Loucy (cell line): ENCODE data around the gene ZNF132.

Experiments
- H2AFZ ChIP-seq: fragments of 200-600 bp; sonication (generic); 2 replicates; pipeline ENCODE4 v1.6.0; 2016; ENCODE audit warnings: antibody characterized with exemption, mild to moderate bottlenecking, low read length, moderate library complexity
- H3F3A ChIP-seq: fragments of 200-600 bp; 2 replicates; pipeline ENCODE4 v1.6.0; 2016; ENCODE audit warnings: antibody characterized with exemption, low read depth, mild to moderate bottlenecking
- H3K27me3 ChIP-seq: fragments of 200-600 bp; sonication (generic); 2 replicates; pipeline ENCODE4 v1.6.1; 2014; ENCODE audit warnings: low read length, mild to moderate bottlenecking; ENCODE audit not compliant: insufficient read depth, poor library complexity, severe bottlenecking
- H3K36me3 ChIP-seq: fragments of 200-600 bp; sonication (generic); 2 replicates; pipeline ENCODE4 v1.6.1; 2016; ENCODE audit warnings: low read length; ENCODE audit not compliant: insufficient read depth
- H3K4me1 ChIP-seq: fragments of 200-600 bp; sonication (generic); 2 replicates; pipeline ENCODE4 v1.5.1; 2014; ENCODE audit warnings: low read length, mild to moderate bottlenecking; ENCODE audit not compliant: insufficient read depth, poor library complexity, severe bottlenecking
- H3K4me2 ChIP-seq: fragments of 200-600 bp; sonication (generic); 2 replicates; pipeline ENCODE4 v1.6.0; 2014; ENCODE audit warnings: antibody characterized with exemption, low read length, low read depth, mild to moderate bottlenecking; ENCODE audit not compliant: poor library complexity, severe bottlenecking
- H3K4me3 ChIP-seq: fragments of 200-600 bp; sonication (generic); 2 replicates; pipeline ENCODE4 v1.5.1; 2014; ENCODE audit warnings: low read length, mild to moderate bottlenecking, mixed read lengths; ENCODE audit not compliant: poor library complexity, severe bottlenecking
- H3K79me2 ChIP-seq: fragments of 200-600 bp; sonication (generic); 2 replicates; pipeline ENCODE4 v1.6.1; 2014; ENCODE audit warnings: low read length; ENCODE audit not compliant: insufficient read depth
- H3K9ac ChIP-seq: fragments of 200-600 bp; sonication (generic); 2 replicates; pipeline ENCODE4 v1.6.0; 2014; ENCODE audit warnings: mild to moderate bottlenecking, low read depth, low read length, moderate library complexity; ENCODE audit not compliant: poor library complexity, severe bottlenecking
- H3K9me2 ChIP-seq: fragments of 200-600 bp; sonication (generic); replicated peaks from 2 replicates; pipeline ENCODE4 v1.6.1; 2016; ENCODE audit warnings: low read depth, low read length, mixed read lengths
- H3K9me3 ChIP-seq: fragments of 200-600 bp; sonication (generic); 2 replicates; pipeline ENCODE4 v1.6.1; 2014; ENCODE audit warnings: mild to moderate bottlenecking, antibody characterized with exemption, low read length, low read depth; ENCODE audit not compliant: insufficient read depth
- H4K20me1 ChIP-seq: fragments of 200-600 bp; sonication (generic); 2 replicates; pipeline ENCODE4 v1.6.0; 2014; ENCODE audit warnings: antibody characterized with exemption, low read length, mild to moderate bottlenecking; ENCODE audit not compliant: insufficient read depth, poor library complexity, severe bottlenecking
- EZH2phosphoT487 ChIP-seq: fragments of 200-600 bp; IDR thresholded peaks from 2 replicates; pipeline ENCODE4 v1.6.1; 2018; ENCODE audit warnings: antibody characterized with exemption, mild to moderate bottlenecking, moderate library complexity, borderline replicate concordance
- TF ChIP-seq, protein P1 (sequence below): fragments of 200-600 bp; sonication (generic); conservative IDR thresholded peaks from 2 replicates; pipeline ENCODE4 v1.5.1; 2014; ENCODE audit warnings: mild to moderate bottlenecking, antibody characterized with exemption, low read length

The ZNF132 gene

DNA sequence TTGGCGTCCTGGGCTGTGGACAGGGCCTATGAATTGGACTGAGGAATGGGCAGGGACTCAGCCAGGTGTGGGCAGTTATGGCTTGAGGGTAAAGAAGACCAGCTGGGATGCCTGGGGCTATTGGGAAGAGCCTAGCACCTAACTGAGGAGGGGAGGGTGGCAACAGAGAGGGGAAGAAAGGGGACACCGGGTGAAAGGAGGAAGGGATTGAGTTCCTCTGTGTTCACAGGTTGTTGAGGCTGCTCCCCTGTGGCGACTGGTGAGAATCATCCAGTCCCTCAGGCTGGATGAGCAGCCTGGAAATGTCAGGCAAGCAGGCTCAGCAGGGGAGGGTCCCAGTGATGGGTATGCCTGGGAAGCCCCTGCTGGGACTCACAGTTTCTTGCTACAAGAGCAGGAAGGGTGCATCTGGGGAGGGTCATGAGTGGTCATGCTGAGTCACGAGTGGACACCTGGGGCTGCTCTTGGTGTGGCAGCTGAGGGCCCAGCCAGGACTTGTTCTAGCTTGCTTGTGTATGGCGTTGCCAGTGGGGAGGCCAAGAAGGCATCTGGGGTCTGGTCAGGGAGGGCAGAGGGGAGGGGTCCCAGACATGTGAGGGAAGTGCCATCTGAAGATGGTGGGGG is 28.4 kb upstream of the ZNF132 start:
- peaks cover 10% of the 10 kb centered on the region for H3K4me1 ChIP-seq
- no peaks in the 10 kb centered on the region for H3K9me3 ChIP-seq
- H3F3A ChIP-seq, result no peaks in the 10 kb centered on the region
- H2AFZ ChIP-seq, result no peak overlapping the region
- H3K9ac ChIP-seq, result peak overlapping the region; percentile 80
- TF ChIP-seq EZH2phosphoT487, result no peak
- TF ChIP-seq, protein P1, sequence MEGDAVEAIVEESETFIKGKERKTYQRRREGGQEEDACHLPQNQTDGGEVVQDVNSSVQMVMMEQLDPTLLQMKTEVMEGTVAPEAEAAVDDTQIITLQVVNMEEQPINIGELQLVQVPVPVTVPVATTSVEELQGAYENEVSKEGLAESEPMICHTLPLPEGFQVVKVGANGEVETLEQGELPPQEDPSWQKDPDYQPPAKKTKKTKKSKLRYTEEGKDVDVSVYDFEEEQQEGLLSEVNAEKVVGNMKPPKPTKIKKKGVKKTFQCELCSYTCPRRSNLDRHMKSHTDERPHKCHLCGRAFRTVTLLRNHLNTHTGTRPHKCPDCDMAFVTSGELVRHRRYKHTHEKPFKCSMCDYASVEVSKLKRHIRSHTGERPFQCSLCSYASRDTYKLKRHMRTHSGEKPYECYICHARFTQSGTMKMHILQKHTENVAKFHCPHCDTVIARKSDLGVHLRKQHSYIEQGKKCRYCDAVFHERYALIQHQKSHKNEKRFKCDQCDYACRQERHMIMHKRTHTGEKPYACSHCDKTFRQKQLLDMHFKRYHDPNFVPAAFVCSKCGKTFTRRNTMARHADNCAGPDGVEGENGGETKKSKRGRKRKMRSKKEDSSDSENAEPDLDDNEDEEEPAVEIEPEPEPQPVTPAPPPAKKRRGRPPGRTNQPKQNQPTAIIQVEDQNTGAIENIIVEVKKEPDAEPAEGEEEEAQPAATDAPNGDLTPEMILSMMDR, result no peak
- H3K4me2 ChIP-seq, result peak overlapping the region; percentile 100
- H3K4me3 ChIP-seq, result peak overlapping the region; percentile 87
- peaks cover 20% of the 10 kb centered on the region for H3K79me2 ChIP-seq
- H4K20me1 ChIP-seq, result peaks cover 8% of the 10 kb centered on the region
- peaks cover 12% of the 10 kb centered on the region; the same call in 1 of the 2 replicates for H3K36me3 ChIP-seq
- no peaks in the 10 kb centered on the region for H3K9me2 ChIP-seq
- no peaks in the 10 kb centered on the region for H3K27me3 ChIP-seq

DNA sequence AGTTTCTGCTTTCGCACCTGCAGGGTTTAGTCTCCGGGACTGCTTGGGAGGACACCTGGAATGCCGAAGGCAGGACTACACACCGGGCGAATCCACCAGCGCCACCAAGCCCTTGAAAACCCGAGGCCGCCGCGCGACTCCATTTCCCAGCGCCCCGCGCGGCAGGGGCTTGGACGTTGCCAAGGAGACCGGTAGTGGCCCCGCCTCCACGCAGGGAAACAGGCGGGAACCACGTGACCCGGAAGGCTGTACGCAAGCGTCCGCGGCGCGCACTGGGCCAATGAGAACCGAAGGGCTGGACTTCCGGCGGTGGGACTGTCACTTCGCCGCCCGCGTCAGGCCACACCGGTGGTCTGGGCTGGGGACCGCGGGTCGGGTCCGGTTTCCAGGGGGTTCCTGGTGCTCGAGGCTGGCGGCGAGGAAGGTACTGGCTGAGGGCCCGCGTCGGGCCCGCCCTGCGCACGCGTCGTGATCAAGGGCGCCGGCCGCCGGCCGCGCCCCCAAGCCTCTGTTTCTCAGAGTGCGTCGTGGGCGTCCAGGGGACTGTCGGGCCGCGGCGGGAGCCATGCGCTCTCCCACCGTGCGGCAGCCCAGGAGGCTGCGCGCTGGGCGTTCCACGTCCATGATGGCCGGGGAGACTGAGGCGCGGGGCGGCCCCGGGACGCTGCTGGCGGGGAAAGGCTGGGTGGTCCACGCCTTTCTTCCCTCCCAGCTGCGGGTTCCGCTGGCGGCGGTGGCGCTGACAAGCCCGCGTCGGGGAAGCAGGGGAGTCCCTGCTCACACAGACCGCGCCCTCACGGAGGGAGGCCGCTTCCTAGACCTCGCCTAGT is 27.0 kb upstream of the ZNF132 start, which contains the start of gene ZNF324:
ZNF324 (plus strand) TSS at position 321 of the 830 bp plus-strand sequence. CDS start 2,106 bp downstream, outside the sequence.
- Histone ChIP-seq H3K4me3 (peak within 1 kb of the TSS; percentile 87), H3K4me2 (peak within 1 kb of the TSS; percentile 100), H2AFZ (peak within 1 kb of the TSS; percentile 100), H3K27me3 (no peaks in the 10 kb centered on the region), H3F3A (no peaks in the 10 kb centered on the region), H3K9me3 (no peaks in the 10 kb centered on the region), H3K9me2 (no peaks in the 10 kb centered on the region), H3K4me1 (peaks cover 10% of the 10 kb centered on the region), H3K79me2 (peaks cover 20% of the 10 kb centered on the region), H3K9ac (peak within 1 kb of the TSS; percentile 80), H4K20me1 (peaks cover 8% of the 10 kb centered on the region), H3K36me3 (peaks cover 2% of the 10 kb centered on the region; the same call in 1 of the 2 replicates)
- TF ChIP-seq, protein P1, result no peak
- no peak for TF ChIP-seq EZH2phosphoT487

DNA sequence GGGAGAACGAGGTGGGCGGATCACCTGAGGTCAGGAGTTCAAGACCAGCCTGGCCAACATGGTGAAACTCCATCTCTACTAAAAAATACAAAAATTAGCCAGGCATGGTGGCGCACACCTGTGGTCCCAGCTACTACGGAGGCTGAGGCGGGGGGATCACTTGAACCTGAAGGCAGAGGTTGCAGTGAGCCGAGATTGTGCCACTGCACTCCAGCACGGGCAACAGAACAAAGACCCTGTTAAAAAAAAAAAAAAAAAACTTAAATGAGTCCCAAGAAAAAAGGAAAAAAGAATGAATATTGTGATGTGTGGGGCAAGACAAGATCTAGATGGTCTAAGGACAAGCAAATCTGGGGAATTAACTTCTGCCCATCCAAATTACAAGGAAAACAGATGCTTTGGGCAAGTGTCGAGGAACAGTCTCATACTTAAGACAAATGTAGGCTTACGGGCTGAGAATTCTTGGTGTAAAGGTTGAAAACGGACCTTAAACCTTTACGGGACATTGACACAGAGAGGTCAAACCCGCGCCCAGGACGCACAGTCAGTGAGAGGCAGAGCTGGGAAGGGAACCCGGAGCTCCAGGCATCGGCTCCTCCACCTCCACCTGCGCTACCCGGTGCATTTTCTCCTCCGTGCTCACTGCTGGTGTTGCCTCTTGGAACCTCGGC is 26.3 kb upstream of the ZNF132 start:
- peaks cover 10% of the 10 kb centered on the region for H3K4me1 ChIP-seq
- H3K36me3 ChIP-seq, result no peaks in the 10 kb centered on the region
- H2AFZ ChIP-seq, result peak overlapping the region; percentile 100
- H3K27me3 ChIP-seq, result no peaks in the 10 kb centered on the region
- H4K20me1 ChIP-seq, result peaks cover 8% of the 10 kb centered on the region
- H3K79me2 ChIP-seq, result peaks cover 20% of the 10 kb centered on the region
- no peaks in the 10 kb centered on the region for H3K9me3 ChIP-seq
- H3F3A ChIP-seq, result no peaks in the 10 kb centered on the region
- H3K4me3 ChIP-seq, result peak overlapping the region; percentile 87
- TF ChIP-seq EZH2phosphoT487, result no peak
- TF ChIP-seq, protein P1, result no peak
- H3K9me2 ChIP-seq, result no peaks in the 10 kb centered on the region
- H3K4me2 ChIP-seq, result peak overlapping the region; percentile 100
- H3K9ac ChIP-seq, result peak overlapping the region; percentile 65
